AG09319 (cell line): ENCODE results near the gene UBTF.

Experiments used
- DNase-seq: peaks from one replicate; pipeline ENCODE4 v3.0.0-alpha.2; 2010; ENCODE audit warnings: low read depth; ENCODE audit errors: extremely low read depth
- TF ChIP-seq, protein P1 (sequence below): IDR thresholded peaks from 2 replicates; pipeline ENCODE4 v1.5.1; 2011; ENCODE audit warnings: low read depth, mild to moderate bottlenecking, inconsistent platforms, low read length, moderate library complexity

UBTF gene

GRCh38 chr17:44183024-44183423 lies 36.5 kb downstream of the UBTF start:
- no peak for DNase-seq
- TF ChIP-seq, protein P1, sequence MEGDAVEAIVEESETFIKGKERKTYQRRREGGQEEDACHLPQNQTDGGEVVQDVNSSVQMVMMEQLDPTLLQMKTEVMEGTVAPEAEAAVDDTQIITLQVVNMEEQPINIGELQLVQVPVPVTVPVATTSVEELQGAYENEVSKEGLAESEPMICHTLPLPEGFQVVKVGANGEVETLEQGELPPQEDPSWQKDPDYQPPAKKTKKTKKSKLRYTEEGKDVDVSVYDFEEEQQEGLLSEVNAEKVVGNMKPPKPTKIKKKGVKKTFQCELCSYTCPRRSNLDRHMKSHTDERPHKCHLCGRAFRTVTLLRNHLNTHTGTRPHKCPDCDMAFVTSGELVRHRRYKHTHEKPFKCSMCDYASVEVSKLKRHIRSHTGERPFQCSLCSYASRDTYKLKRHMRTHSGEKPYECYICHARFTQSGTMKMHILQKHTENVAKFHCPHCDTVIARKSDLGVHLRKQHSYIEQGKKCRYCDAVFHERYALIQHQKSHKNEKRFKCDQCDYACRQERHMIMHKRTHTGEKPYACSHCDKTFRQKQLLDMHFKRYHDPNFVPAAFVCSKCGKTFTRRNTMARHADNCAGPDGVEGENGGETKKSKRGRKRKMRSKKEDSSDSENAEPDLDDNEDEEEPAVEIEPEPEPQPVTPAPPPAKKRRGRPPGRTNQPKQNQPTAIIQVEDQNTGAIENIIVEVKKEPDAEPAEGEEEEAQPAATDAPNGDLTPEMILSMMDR: no peak

DNA sequence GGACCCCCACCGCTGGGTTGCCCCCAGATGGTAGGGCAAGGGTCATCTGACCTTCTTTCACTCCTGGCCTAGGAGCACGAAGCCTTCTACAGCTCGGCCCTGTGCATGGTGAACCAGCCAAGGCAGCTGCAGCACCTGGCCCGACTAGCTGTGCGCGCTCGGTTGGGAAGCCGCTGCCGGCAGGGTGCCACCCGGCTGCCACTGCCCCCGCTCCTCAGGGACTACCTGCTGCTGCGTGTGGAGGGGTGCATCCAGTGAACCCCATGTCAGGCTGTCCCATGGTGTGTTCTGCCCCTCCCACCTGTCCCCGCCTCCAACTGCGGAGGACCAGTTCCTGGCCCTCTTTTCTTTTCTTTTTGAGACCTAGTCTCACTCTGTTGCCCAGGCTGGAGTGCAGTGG lies 41.3 kb downstream of the UBTF start:
- DNase-seq: no peak
- TF ChIP-seq, protein P1: no peak

GRCh38 chr17:44177640-44178039 lies 41.8 kb downstream of the UBTF start:
- TF ChIP-seq, protein P1: no peak
- no peak for DNase-seq

DNA sequence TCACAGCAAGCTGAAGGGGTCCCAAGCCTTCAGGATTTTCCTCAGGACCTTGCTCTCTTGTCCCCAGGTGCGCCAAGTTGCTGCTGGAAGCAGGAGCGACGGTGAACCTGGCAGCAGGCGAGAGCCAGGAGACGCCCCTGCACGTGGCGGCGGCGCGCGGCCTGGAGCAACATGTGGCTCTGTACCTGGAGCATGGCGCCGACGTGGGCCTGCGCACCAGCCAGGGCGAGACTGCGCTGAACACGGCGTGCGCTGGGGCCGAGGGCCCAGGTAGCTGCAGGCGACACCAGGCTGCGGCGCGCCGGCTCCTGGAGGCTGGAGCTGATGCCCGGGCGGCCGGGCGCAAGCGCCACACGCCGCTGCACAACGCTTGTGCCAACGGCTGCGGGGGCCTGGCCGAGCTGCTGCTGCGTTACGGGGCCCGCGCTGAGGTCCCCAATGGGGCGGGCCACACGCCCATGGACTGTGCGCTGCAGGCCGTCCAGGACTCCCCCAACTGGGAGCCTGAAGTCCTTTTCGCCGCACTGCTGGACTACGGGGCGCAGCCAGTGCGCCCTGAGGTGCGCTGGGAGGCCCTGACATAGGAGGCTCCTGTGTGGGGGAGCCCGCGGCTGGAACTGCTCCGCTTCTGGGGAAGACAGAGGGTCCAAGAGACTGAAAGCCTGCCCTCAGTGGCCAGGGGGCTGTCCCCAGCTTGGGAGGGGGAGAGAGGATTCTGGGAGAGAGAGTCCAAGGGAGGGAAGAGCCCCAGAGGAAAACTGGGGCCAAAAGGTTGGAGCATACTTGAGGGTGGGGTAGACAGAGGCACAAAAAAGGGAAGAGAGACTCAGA lies 42.6 kb downstream of the UBTF start:
- DNase-seq: no peak
- TF ChIP-seq, protein P1: no peak

GRCh38 chr17:44176257-44176656 lies 43.2 kb downstream of the UBTF start:
- TF ChIP-seq, protein P1: no peak
- no peak for DNase-seq

DNA sequence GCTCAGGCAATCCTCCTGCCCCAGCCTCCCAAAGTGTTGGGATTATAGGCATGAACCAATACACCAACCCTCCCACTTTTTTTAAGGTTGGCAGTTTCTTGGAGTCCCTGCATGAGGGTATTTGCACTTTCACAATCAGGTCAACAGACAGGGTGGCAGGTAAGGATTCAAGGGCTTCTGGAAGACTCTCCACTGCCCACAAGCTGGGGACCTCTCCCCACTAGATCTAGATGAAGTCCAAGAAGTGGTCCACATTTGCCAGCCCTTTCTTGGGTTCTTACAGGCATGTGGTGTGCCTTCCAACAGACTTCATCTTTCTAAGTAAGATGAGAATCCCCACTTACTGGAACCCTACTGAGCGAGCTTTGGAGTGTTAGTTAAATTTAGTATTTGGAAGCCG lies 45.0 kb downstream of the UBTF start:
- TF ChIP-seq, protein P1: no peak
- DNase-seq: no peak

DNA sequence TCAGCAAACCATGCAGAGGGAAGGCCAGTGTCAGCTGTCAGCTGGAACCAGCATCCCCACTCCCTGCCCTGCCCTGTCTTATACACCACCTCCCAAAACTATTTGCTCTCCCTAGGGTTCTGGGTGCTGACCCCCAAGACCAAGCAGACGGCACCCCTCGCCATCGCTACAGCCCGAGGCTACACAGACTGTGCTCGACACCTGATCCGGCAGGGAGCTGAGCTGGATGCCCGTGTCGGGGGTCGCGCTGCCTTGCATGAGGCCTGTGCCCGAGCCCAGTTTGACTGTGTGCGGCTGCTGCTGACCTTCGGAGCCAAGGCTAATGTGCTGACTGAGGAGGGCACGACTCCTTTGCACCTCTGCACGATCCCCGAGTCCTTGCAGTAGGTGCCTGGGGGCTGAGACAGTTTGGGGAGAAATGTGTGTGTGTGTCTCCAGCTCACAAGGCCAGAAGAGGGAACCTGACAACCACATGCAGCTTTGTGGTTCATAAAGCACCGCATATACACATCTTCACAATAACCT lies 47.5 kb downstream of the UBTF start:
- TF ChIP-seq, protein P1: no peak

More for the DNA sequence above, 47.5 kb downstream of the UBTF start:
- no peak for DNase-seq
